ENCODE measurements around the gene RFNG. TPM values are rescaled to one million over a fixed set of nuclear protein-coding genes. Genes with fewer than 3 reads are reported as not detected.

Gene RFNG
- total and polyA plus RNA-seq, 2 of the 13 experiments (the other 11 are each of a cell fraction or from before 2014, with no cell fraction given): 61.4 to 64.0 TPM

DNA sequence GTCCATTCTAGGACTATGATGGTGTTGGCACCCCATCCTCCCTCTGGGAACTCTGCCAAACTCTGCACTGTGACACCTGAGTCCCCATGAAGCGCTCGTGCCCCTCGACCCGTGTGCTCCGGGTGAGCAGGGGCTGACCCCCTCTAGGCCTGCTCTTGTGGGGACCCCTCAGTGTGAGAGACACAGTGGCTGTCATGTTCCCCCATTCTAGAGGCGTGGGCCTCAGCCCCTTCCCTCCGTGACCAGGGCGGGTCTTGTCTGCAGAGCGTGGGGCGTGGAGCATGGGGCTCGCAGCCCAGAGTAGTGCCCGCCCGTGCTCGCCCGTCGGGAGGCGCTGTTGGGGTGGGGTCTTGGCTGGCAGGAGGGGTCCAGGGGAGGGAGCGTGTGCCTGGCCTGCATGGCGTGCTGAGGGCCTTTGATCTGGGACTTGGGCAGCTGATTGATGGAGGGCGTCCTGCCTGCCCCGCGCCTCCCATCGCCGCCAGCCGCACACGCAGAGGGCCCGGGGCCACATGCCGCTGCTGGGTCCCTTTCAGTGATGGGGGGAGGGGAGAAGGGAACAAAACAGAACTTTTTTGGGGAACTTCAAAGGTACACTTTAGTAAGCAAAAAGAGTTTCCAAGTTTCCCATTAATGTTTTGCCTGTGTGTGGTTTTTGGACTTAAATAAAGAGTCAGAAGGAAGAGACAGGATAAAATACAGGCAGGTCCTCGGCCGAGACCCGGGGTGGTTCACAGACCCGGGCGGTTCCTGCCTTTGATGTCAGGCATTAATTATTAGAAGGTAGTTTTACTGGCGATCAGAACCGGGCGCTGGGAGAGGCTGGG lies 51.4 kb downstream of the RFNG start (continued):
- TF ChIP-seq SNAPC4 (CRISPR knock-in tag; IDR thresholded peaks at IDR 0.05) (0 out of 2 replicates have a peak, but pooled peaks have one; percentile 15), ISX (CRISPR knock-in tag; conservative IDR thresholded peaks at IDR 0.05) (no peak), JUN (CRISPR knock-in tag; IDR thresholded peaks at IDR 0.05) (peak; percentile 11; the same call in 1 of the 2 replicates), AHR (CRISPR knock-in tag; IDR thresholded peaks at IDR 0.05) (no peak), CHD4 (IDR thresholded peaks at IDR 0.05; ENCODE audit: borderline replicate concordance, low read length) (no peak; the same call in 1 of the 2 replicates), HMGA1 (CRISPR knock-in tag; conservative IDR thresholded peaks at IDR 0.05) (no peak), ZNF839 (CRISPR knock-in tag; IDR thresholded peaks at IDR 0.05; ENCODE audit: borderline replicate concordance) (peak; percentile 70; the same call in 1 of the 2 replicates)
- TF ChIP-seq, protein P1, sequence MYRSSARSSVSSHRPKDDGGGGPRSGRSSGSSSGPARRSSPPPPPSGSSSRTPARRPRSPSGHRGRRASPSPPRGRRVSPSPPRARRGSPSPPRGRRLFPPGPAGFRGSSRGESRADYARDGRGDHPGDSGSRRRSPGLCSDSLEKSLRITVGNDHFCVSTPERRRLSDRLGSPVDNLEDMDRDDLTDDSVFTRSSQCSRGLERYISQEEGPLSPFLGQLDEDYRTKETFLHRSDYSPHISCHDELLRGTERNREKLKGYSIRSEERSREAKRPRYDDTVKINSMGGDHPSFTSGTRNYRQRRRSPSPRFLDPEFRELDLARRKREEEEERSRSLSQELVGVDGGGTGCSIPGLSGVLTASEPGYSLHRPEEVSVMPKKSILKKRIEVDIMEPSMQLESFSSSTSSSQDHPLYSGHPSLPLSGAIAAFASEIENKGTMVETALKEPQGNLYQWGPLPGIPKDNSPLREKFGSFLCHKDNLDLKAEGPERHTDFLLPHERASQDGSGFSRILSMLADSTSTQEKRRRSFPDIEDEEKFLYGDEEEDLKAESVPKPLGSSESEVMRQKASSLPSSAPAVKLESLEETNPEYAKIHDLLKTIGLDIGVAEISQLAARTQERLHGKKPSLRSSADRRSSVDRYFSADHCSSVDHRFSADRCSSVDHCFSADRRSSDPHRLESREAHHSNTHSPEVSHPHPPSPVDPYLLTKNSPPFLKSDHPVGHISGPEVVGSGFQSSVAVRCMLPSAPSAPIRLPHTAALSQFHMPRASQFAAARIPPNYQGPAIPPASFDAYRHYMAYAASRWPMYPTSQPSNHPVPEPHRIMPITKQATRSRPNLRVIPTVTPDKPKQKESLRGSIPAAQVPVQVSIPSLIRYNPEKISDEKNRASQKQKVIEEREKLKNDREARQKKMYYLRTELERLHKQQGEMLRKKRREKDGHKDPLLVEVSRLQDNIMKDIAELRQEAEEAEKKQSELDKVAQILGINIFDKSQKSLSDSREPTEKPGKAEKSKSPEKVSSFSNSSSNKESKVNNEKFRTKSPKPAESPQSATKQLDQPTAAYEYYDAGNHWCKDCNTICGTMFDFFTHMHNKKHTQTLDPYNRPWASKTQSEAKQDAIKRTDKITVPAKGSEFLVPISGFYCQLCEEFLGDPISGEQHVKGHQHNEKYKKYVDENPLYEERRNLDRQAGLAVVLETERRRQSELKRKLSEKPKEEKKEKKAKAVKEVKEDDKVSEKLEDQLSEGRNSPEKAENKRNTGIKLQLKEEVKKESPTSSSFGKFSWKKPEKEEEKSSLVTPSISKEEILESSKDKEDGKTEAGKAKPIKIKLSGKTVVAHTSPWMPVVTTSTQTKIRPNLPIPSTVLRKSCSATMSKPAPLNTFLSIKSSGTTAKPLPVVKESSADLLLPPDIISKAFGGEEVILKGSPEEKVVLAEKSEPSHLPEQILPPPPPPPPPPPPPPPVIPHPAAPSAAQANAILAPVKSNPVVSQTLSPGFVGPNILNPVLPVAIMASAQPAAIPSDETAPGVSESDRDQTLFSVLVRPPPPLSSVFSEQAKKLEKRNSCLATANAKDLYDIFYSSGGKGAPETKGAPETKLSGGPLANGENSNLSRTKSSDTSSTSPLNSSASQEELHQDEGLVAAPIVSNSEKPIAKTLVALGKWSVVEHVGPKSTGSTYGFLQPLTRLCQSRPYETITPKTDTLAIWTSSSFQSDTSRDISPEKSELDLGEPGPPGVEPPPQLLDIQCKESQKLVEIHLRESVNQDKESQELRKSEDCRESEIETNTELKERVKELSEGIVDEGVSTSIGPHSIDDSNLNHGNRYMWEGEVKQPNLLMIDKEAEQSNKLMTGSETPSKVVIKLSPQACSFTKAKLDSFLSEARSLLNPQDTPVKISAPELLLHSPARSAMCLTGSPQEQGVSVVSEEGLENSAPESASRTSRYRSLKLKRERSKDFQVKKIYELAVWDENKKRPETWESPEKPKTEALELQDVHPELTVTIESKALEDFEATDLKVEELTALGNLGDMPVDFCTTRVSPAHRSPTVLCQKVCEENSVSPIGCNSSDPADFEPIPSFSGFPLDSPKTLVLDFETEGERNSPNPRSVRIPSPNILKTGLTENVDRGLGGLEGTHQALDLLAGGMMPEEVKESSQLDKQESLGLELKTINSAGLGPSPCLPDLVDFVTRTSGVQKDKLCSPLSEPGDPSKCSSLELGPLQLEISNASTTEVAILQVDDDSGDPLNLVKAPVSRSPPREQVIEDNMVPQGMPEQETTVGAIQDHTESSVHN (CRISPR knock-in tag; IDR thresholded peaks at IDR 0.05): no peak
- TF ChIP-seq, protein P2, sequence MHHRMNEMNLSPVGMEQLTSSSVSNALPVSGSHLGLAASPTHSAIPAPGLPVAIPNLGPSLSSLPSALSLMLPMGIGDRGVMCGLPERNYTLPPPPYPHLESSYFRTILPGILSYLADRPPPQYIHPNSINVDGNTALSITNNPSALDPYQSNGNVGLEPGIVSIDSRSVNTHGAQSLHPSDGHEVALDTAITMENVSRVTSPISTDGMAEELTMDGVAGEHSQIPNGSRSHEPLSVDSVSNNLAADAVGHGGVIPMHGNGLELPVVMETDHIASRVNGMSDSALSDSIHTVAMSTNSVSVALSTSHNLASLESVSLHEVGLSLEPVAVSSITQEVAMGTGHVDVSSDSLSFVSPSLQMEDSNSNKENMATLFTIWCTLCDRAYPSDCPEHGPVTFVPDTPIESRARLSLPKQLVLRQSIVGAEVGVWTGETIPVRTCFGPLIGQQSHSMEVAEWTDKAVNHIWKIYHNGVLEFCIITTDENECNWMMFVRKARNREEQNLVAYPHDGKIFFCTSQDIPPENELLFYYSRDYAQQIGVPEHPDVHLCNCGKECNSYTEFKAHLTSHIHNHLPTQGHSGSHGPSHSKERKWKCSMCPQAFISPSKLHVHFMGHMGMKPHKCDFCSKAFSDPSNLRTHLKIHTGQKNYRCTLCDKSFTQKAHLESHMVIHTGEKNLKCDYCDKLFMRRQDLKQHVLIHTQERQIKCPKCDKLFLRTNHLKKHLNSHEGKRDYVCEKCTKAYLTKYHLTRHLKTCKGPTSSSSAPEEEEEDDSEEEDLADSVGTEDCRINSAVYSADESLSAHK (CRISPR knock-in tag; IDR thresholded peaks at IDR 0.05; ENCODE audit: borderline replicate concordance): no peak
